NCI-H187 (cell line): ENCODE results near the gene LRRC55.

Experiments used
- DNase-seq, 2 experiments: peaks; one replicate each; lab custom pipeline; 2025; lab: John Stamatoyannopoulos, UW

The LRRC55 gene

GRCh38 chr11:57202281-57202680 lies 20.5 kb downstream of the LRRC55 start:
- DNase-seq: no peak

DNA sequence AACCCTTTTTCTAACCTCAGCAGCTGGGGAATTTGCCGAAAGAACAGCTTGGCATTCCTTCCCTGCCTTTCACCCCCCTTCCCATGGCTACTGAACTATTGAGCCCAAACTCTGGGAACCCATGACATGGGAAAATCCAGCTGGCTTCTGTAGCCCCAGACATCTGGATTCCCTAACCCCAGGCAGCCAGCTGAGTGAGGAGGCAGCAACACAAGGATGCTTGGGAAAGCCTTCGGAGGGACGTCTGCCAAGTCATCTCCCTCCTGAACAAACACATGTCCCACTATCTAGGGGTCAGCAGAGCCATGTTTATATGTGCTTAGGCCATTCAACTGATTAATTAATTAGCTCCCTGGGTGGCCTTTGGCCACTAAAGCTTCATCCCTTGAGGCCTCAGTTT lies 21.6 kb downstream of the LRRC55 start:
- DNase-seq: no peak

DNA sequence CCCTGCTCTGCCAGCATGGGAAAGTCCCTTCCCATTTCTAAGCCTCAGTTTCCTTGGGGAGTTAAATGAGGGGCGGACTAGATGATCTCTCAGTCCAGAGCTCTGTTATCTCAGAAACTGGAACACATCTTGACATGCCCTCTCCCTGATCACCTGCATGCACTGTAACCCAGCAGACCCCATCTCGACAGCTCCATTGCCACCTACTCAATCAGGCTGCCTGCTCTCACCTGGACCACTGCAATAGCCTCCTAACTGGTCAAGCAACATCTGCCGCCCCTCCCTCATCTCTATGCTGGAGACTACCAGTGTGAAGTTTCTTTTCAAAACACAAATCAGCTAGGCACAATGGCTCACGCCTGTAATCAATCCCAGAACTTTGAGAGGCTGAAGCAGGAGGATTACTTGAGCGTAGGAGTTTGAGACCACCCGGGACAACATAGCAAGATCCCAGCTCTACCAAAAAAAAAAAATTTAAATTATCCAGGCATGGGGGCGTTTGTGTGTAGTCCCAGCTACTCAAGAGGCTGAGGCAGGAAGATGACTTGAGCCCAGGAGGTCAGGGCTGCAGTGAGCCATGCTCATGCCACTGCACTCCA lies 22.2 kb downstream of the LRRC55 start:
- DNase-seq: no peak

DNA sequence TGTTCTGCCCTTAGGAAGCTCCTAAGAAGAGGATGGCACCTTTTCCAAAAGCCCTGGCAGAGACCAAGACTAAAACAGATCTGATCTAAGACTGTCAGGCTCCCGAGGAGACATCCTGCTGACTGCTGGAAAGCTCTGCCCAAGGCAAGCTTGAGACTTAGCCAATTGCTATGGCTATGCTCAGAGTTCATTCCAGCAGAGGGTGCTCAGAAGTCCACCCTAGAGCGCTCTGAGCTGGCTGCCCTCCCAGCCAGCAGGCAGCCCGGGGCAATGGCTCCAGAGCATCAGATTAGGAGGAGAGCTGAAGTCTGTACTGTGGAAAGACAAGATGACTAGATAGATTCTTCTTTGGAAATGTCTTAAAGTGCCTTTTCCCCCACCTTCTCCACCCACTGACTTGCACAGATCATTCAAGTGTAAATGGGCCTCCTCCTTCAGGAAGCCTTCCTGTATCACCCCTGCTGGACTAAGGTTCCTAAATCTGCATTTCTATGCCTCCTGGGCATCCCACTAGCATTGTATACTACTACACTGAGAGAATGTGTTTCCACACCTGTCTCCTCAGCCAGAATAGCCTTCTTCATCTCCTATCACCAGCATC lies 23.4 kb downstream of the LRRC55 start:
- DNase-seq: no peak

DNA sequence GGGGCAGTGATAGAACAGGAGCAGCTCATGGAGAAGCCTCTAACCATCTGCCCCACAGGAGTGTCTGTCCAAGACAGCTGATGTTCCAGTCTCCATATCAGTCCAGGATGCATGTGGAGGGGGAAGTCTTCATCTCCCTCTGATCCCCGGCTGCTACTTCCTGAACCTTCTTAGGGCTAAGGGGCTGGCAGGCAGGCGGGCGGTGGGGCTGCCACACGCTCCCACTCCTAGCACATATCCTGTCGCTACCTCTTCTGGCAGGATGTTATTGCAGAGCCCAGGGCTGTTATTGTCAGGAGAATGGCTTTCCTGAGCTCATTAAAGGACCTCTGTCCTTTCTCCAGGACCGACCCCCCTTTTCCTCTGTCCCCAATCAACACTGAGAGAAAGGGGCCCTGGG lies 25.4 kb downstream of the LRRC55 start:
- no peak for DNase-seq

DNA sequence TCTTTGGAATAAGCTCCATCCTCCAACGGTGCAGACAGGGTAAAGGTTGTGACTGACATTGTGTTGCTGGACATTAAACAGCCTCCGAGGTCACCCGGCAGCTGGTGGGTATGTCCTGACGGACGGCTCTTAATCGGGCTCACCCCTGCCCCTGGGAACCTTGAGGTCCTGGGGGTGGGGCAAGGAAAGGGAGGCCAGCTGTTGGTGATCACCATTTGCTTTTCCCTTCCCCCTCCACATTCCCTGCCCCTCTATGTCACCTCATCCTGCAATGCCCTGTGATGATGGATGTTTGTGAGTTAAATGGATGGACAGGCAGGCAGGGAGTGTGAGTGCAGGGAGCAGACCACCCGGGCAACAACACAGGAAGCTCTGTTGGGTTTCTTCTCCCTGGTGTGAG lies 29.0 kb downstream of the LRRC55 start:
- no peak for DNase-seq

DNA sequence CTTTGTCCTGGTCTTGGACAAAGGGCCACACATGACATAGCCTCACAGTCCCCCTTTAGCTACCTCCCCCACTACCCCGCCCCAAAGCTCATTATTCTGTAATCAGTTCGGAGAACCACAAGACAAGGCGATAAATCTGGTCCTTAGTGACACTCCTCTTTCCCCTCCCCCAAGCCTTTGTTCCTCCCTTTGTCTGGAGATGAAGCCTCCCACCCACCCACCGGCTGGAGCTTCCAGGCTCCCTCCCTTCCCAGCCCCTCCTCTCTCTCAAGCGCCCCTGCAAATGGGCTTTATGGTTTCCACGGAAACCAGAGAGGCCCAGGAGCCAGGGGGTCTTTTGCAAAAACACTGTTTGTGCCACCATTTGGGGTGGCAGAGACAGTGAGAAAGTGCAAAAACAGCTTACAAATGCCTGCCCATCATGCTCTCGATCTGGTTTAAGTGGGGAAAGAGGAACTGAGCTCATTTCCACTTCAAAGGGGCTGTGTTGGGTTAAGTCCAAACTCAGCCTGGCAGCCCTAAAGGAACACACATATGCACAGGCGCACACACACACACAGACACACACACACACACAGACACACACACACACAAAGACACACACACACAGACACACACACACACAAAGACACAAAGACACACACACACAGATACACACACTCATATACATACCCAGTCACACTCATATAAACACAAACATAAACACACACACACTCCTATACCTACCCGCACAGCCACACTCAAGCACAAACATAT lies 31.8 kb downstream of the LRRC55 start:
- DNase-seq: no peak

DNA sequence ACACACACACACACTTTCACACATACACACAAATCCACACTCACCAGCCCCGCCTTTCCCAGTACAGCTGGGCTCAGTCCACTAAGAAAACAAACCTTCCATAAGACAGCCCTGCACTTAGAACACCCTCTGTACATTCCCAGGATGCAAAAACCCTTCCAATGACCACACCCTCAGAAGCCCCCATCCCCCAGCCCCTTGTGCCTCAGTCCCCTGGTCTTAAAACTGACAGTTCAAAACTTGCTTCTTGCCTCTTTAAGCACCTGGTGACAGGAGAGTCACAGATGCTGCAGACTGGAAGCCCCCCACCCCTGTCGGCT lies 32.3 kb downstream of the LRRC55 start:
- DNase-seq: no peak

DNA sequence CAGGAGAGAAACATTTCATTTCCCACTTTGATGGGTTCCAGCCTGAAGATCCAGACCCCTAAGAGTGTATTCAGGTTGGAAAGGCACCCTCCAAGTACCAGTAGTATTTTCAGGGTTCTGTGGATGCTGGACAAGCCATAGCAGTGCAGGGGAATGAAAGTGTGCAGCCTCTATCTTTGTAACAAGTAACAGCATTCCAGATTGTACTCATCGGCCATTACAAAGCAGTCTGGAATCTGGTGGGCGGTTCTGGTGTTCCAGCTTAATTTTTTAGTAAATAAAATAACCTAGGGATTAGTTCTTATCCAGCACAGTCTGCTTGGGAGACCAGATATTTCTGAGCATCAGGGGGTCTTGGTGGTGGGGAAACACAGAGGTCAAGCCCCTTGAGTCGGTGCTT lies 32.7 kb downstream of the LRRC55 start:
- no peak for DNase-seq

GRCh38 chr11:57216463-57216862 lies 34.7 kb downstream of the LRRC55 start:
- no peak for DNase-seq

- no peak for DNase-seq
Measured at GRCh38 chr11:57217053-57217452, 35.3 kb downstream of the LRRC55 start.

GRCh38 chr11:57219021-57219627 lies 37.4 kb downstream of the LRRC55 start:
- no peak for DNase-seq

- no peak for DNase-seq
Measured at GRCh38 chr11:57222239-57222638, 40.5 kb downstream of the LRRC55 start.

DNA sequence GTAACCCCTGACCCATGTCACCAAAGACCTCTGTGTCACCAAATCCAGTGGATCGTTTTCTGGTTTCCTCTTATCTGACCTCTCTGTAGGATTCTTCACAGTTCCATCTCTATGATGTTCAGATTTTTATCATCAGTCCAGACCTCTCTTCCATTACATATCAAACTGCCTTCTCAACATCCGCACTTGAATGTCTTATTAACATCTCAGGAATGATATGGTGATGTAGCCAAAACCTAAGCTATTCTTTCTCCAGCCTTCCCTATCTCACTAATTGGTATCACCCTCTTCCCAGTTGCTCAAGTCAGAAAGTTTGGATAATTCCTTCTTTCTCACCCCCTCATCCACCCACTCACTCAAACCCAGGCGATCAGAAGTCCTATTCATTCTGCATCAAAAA lies 41.8 kb downstream of the LRRC55 start:
- no peak for DNase-seq

- DNase-seq: no peak
Measured at GRCh38 chr11:57224128-57224527, 42.4 kb downstream of the LRRC55 start.

DNA sequence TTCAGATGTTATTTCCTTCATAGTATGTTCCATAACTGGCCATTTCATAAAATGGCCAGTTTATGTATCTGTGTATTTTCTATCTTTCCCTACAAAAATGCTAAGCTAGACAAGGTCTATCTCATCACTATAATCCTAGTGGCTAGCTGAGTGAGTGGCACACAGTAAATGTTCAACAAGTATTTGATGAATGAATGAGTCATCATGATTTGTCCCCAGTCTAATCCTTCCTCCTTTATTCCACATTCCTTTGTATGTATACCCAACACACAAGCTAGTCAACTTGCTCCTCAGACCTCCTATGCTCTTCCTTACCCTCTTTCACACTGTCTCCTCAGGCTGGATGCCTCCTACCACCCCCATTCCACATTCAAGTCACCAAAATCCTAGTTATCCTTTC lies 42.8 kb downstream of the LRRC55 start:
- DNase-seq: no peak

GRCh38 chr11:57228600-57228999 lies 46.8 kb downstream of the LRRC55 start:
- no peak for DNase-seq

- DNase-seq: no peak
Measured at GRCh38 chr11:57230316-57230715, 48.6 kb downstream of the LRRC55 start.

DNA sequence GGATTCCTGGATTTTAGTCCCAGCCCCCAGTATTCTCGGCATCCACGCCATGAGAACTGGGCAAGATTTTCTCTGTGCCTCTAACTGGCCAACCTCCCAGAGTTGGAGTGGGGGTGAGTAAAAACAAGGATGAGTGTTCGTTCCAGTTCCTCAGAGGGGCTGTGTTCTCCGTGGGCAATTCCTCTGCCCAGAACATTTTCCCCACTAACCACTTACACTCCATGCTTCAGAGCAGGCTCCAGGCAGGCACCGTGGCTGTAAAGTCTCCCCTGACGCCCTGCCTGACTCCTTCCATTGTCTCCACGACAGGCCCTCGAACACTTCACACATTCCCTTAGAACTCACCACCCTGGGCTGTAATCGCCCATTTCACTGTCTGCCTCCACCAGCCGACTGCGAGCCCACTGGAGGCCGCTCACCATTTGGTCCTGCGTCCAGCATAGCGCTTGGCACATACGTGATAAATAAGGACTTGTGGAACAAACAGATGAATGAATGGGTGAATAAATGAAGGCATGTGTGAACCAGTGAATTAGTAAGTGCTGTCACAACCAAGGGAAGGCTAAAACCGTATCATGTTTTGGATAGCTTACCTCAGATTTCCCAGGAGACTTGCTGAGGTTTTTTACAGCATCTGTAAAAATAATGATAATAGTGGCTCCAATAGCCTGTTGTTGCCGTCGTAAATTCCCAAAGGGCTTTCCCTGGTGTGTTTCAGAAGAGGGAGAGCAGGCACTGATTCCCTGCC lies 49.2 kb downstream of the LRRC55 start:
- DNase-seq: no peak

DNA sequence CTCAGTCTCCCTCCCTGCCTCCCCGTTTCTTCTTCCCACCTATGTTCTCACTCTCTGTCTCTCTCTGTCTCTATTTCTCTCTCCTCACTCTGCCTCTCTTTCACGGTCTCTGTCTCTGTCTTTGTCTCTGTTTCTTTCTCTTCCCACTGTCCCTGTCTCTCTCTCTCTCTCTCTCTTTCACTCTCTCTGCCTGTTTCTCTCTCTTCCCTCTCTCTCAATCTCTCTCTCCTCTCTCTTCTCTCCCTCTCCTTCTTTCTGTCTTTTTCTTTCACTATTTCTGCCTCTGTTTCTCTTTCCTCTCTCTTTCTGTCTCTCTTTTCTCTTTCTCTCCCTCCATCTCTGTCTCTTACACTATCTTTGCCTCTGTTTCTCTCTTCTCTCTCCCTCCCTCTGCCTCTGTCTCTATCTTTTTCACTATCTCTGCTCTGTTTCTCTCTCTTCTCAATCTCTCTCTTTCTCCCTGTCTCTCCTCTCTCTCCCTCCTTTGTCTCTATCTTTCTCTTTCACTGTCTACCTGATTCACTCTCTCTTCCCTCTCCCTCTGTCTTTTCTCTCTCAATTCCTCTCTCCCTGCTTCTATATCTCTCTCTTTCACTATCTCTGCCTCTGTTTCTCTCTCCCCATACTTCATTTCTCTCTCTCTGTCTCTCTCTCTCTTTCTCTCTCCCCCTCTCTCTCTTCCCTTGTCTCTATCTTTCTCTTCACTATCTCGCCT lies 49.9 kb downstream of the LRRC55 start:
- DNase-seq: no peak

DNA sequence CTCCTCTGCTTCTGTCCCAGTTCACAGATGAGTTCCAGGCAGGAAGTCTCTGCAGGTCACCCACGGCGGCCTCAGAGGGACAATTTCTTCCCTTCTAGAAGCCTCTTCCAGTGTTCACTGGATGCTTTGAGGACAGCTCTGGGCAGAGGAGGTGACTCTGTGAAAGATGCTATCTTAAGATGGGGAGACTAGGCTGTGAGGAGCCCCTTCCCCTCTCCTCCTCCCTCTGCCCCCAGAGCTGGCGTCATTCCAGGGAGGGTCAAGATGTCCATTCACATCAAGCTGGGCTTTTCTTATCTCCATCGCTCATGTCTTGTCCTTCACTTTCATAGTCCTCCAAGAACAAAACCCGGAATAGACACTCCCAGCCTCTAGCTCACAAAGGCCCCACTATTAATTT lies 51.9 kb downstream of the LRRC55 start:
- no peak for DNase-seq
